ENCODE data around the gene RIMBP2.

DNA sequence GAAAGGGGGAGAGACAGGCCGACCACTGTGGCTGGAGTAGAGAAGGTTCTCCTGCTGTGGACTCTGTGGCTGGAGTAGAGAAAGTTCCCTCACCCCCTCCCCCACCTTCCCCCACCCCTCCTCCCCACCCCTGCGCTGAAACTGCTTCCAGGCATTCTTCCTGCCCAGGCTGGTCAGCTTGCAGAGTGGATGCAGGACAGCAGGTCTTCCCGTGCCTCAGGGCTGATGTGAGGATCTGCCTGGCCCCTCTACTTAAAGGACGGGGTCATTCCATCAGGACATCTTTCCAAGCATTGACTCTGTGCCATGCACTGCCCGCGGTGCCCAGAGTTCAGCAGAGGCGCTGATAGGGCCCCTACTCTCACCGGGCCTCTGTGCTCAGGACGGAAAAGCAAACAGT lies 13.2 kb upstream of the RIMBP2 start:
- TF ChIP-seq, protein P1, sequence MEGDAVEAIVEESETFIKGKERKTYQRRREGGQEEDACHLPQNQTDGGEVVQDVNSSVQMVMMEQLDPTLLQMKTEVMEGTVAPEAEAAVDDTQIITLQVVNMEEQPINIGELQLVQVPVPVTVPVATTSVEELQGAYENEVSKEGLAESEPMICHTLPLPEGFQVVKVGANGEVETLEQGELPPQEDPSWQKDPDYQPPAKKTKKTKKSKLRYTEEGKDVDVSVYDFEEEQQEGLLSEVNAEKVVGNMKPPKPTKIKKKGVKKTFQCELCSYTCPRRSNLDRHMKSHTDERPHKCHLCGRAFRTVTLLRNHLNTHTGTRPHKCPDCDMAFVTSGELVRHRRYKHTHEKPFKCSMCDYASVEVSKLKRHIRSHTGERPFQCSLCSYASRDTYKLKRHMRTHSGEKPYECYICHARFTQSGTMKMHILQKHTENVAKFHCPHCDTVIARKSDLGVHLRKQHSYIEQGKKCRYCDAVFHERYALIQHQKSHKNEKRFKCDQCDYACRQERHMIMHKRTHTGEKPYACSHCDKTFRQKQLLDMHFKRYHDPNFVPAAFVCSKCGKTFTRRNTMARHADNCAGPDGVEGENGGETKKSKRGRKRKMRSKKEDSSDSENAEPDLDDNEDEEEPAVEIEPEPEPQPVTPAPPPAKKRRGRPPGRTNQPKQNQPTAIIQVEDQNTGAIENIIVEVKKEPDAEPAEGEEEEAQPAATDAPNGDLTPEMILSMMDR (IDR thresholded peaks at IDR 0.05; ENCODE audit: insufficient read depth, low read length) = no peak
- TF ChIP-seq POLR2AphosphoS5 (IDR thresholded peaks at IDR 0.05; ENCODE audit: low read depth) = no peak
- TF ChIP-seq GABPA (IDR thresholded peaks at IDR 0.05; ENCODE audit: low read depth) = no peak
- TF ChIP-seq, protein P2, sequence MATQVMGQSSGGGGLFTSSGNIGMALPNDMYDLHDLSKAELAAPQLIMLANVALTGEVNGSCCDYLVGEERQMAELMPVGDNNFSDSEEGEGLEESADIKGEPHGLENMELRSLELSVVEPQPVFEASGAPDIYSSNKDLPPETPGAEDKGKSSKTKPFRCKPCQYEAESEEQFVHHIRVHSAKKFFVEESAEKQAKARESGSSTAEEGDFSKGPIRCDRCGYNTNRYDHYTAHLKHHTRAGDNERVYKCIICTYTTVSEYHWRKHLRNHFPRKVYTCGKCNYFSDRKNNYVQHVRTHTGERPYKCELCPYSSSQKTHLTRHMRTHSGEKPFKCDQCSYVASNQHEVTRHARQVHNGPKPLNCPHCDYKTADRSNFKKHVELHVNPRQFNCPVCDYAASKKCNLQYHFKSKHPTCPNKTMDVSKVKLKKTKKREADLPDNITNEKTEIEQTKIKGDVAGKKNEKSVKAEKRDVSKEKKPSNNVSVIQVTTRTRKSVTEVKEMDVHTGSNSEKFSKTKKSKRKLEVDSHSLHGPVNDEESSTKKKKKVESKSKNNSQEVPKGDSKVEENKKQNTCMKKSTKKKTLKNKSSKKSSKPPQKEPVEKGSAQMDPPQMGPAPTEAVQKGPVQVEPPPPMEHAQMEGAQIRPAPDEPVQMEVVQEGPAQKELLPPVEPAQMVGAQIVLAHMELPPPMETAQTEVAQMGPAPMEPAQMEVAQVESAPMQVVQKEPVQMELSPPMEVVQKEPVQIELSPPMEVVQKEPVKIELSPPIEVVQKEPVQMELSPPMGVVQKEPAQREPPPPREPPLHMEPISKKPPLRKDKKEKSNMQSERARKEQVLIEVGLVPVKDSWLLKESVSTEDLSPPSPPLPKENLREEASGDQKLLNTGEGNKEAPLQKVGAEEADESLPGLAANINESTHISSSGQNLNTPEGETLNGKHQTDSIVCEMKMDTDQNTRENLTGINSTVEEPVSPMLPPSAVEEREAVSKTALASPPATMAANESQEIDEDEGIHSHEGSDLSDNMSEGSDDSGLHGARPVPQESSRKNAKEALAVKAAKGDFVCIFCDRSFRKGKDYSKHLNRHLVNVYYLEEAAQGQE (IDR thresholded peaks at IDR 0.05; ENCODE audit: insufficient replicate concordance, low read depth) = no peak
- no peak for TF ChIP-seq SPI1 (IDR thresholded peaks at IDR 0.05; ENCODE audit: borderline replicate concordance, low read depth)

Data from HL-60 (cell line).